Measurements from ENCODE around the gene CPLX1.
"Not testable (repeated sequence)": the region's sequence is repeated elsewhere in the genome, so short reads cannot be mapped to it uniquely, and the experiment has no call there.

CPLX1 gene

DNA sequence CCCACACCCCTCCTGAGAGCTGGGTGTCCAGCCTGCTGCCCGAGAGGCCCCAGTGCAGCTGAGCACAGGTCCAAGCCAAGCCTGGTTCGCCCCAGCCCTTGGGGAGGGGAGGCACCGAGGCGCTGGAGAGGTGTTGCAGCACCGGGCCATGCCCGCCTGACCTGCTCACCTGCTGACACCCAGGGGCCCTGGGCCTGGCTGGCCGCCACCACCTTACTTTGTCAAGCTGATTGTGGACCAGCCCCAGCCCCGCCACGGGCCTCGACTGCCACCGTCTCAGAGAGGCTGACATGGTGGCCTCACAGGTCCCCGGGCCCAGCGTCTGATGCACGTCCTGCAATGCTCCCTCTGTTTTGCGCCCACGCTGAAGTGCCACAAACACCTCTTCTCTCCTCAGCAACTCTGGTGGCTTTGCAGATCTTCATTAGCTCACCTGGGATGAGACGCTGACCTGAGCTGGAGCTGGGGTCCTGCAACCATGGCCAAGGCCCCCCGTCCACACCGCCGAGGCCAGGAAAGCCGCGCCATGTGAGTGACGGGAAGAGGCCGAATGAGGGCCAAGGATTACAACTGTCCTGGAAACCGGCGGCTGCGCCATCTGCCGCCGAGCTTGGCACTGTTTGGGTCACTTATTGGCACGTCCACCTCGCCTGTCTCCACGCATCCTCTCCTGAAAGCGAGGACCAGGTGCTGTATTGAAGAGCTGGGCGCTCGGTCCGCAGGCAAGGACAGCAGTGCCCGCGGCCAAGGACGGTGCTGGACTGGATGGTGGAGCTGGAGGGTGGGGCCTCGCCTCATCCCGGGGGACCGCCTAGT, 7.6 kb downstream of the CPLX1 start:
- in situ Hi-C loops (cut with MboI; ENCODE audit: low sequenced_read_pairs, unreplicated experiment): no loop called here
- TF ChIP-seq, protein P1, sequence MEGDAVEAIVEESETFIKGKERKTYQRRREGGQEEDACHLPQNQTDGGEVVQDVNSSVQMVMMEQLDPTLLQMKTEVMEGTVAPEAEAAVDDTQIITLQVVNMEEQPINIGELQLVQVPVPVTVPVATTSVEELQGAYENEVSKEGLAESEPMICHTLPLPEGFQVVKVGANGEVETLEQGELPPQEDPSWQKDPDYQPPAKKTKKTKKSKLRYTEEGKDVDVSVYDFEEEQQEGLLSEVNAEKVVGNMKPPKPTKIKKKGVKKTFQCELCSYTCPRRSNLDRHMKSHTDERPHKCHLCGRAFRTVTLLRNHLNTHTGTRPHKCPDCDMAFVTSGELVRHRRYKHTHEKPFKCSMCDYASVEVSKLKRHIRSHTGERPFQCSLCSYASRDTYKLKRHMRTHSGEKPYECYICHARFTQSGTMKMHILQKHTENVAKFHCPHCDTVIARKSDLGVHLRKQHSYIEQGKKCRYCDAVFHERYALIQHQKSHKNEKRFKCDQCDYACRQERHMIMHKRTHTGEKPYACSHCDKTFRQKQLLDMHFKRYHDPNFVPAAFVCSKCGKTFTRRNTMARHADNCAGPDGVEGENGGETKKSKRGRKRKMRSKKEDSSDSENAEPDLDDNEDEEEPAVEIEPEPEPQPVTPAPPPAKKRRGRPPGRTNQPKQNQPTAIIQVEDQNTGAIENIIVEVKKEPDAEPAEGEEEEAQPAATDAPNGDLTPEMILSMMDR (IDR thresholded peaks at IDR 0.05; ENCODE audit: borderline replicate concordance, control extremely low read depth, extremely low read depth, insufficient read depth, missing control alignments): no peak
- no peak for DNase-seq (ENCODE audit: low spot score)

DNA sequence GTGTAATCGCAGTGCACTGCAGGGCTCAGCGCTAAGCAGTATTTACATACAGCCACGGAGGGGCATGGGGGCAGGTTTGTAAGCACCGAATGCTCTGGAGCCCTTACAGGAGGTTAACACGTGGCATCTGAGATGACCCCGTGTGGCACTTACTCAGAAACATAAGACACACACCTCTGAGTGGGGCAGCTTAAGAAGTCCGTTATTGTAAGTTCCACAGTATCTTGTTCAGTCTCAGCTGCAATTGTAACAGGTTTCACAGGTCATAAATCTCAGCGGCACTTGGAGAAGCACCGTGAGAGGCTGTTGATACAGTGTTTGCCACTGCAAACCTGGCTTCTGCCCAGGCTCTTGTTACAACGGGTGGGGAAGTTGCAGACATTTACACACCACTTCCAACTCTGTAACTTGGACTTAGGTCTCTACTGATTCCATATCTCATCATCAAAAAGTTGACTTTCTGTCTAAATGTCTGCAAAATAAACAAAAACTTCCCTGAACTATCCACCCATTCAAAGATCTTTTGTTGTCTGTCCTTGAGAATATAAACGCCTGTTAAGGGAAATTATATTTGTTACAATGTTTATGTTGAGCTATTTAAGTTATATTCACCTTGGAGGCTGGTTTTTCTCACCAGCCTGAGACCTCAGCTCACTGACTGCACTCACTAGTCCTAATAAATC, 10.3 kb downstream of the CPLX1 start:
- in situ Hi-C loops (cut with MboI; ENCODE audit: low sequenced_read_pairs, unreplicated experiment): no loop called here
- TF ChIP-seq, protein P1 (IDR thresholded peaks at IDR 0.05; ENCODE audit: borderline replicate concordance, control extremely low read depth, extremely low read depth, insufficient read depth, missing control alignments): no peak
- DNase-seq (ENCODE audit: low spot score): no peak

DNA sequence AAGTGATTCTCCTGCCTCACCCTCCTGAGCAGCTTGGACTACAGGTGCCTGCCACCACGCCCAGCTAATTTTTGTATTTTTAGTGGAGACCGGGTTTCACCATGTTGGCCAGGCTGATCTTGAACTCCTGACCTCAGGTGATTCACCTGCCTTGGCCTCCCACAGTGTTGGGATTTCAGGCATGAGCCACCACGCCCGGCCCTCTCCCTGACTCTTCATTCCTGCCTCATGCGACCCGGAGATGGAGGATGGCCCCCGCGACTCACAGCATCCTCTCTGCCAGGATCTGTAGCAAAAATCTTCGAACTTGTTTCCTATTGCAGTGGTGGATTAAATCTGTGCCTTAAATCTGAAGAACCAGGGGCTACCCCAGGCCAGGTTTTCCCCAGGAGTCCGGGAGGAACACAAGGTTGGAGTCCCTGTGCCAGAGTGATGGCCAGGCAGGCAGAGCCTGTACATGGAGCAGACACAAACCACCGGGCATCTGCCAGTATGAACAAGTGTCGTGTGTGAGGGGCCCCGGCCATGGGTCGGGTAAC, 11.5 kb downstream of the CPLX1 start:
- in situ Hi-C loops (cut with MboI; ENCODE audit: low sequenced_read_pairs, unreplicated experiment): no loop called here
- no peak for DNase-seq (ENCODE audit: low spot score)
- TF ChIP-seq, protein P1 (IDR thresholded peaks at IDR 0.05; ENCODE audit: borderline replicate concordance, control extremely low read depth, extremely low read depth, insufficient read depth, missing control alignments): no peak

DNA sequence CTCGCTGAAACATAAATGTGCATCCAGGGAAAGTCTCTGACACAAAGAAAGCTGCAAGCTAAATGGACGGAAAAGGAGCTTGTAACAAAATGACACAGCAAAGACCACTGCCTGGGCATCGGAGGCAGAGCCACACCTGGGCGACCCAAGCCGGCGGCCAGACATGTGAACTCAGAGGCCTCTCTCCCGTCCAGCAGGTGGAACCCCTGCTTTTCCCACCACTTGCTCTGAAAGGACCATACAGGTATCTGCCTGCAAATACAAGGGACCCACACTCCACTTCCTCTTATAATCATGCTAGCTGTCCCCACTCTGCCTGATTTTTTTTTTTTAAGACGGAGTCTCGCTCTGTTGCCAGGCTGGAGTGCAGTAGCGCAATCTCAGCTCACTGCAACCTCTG, 12.0 kb downstream of the CPLX1 start:
- DNase-seq (ENCODE audit: low spot score): no peak
- TF ChIP-seq, protein P1 (IDR thresholded peaks at IDR 0.05; ENCODE audit: borderline replicate concordance, control extremely low read depth, extremely low read depth, insufficient read depth, missing control alignments): no peak
- in situ Hi-C loops (cut with MboI; ENCODE audit: low sequenced_read_pairs, unreplicated experiment): no loop called here

DNA sequence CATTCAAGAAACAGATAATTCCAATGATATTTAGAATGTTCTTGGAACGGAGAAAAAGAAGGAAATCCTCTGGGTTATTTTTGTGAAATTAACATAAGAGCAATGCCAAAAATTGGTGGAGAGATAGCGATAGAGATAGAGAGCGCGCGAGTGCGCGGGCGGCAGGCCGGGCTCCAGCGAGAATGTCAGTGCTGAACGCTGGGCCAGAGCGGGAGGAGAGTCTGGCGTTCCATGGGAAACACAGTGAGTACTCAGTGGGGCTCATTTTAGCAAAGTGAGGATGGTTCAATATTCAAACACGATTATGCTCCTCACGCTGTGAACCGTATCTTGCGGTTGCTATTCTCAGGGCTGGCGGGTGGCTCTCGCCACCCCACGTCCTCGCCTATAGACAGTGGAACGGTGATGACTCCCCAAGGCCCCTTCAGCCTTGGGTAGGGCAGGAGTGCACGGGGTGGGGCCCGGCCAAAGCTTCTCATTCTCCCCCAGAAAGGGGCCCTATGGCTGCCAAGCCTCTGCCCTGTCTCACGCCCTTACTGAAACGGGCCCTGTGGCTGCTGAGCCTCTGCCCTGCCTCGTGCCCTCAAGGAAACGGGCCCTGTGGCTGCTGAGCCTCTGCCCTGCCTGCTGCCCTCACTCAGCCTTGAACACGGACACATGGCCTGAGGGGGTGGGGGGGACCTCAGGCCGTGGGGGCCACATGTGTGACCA, 16.9 kb downstream of the CPLX1 start:
- TF ChIP-seq, protein P1 (IDR thresholded peaks at IDR 0.05; ENCODE audit: borderline replicate concordance, control extremely low read depth, extremely low read depth, insufficient read depth, missing control alignments): no peak
- DNase-seq (ENCODE audit: low spot score): no peak
- in situ Hi-C loops (cut with MboI; ENCODE audit: low sequenced_read_pairs, unreplicated experiment): no loop called here

DNA sequence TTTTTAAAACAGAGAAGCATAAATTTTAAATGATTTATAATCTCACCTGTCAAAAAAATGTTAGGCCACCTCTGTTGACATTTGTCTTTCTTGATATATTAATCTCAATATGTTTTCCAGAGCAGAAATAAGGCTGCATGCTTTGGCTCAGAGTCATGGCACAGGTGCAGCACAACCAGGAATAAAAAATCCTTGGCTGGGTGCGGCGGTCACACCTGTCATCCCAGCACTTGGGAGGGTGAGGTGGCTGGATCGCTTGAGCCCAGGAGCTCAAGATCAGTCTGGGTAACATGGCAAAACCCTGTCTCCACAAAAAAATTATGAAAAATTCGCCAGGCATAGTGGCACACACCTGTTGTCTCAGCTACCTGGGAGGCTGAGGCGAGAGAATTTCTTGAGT, 18.1 kb downstream of the CPLX1 start:
- DNase-seq (ENCODE audit: low spot score): no peak
- TF ChIP-seq, protein P1 (IDR thresholded peaks at IDR 0.05; ENCODE audit: borderline replicate concordance, control extremely low read depth, extremely low read depth, insufficient read depth, missing control alignments): no peak
- in situ Hi-C loops (cut with MboI; ENCODE audit: low sequenced_read_pairs, unreplicated experiment): no loop called here

DNA sequence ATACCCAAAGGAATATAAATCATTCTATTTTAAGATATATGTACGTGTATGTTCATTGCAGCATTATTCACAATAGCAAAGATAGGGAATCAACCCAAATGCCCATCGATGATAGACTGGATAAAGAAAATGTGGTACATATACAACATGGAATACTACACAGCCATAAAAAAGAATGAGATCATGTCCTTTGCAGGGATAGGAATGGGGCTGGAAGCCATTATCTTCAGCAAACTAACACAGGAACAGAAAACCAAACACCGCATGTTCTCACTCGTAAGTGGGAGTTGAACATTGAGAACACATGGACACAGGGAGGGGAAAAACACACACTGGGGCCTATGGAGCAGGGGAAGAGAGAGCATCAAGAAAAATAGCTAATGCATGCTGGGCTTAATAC, 18.9 kb downstream of the CPLX1 start:
- in situ Hi-C loops (cut with MboI; ENCODE audit: low sequenced_read_pairs, unreplicated experiment); DNase-seq (ENCODE audit: low spot score): not testable (repeated sequence)

Data from GM13976 (cell line).